Activated CD4-positive, alpha-beta T cell treated with anti-CD3 and anti-CD28 coated beads for 1 hour (primary cell): Measurements from ENCODE around the gene LTBP3.

Source experiments
- DNase-seq: peaks from one replicate; pipeline ENCODE4 v3.0.0-alpha.2; 2020

Gene LTBP3

GRCh38 chr11:65491614-65492386 is 66.4 kb downstream of the LTBP3 start:
- no peak for DNase-seq

- no peak for DNase-seq
Measured at GRCh38 chr11:65491163-65491465, 67.0 kb downstream of the LTBP3 start.

GRCh38 chr11:65489706-65490320 is 68.3 kb downstream of the LTBP3 start:
- DNase-seq, result no peak

GRCh38 chr11:65489035-65489705 is 69.0 kb downstream of the LTBP3 start:
- DNase-seq, result no peak
